Ovary (tissue), 3 donors: ENCODE data around the gene HECA.

Source experiments
- EP300 ChIP-seq: sonication (generic); formaldehyde crosslinking; IDR thresholded peaks from one replicate; pipeline ENCODE4 v1.6.1; 2017; ENCODE audit warnings: antibody characterized with exemption
- POLR2A ChIP-seq: fragments of 450-650 bp; IDR thresholded peaks from one replicate; pipeline ENCODE4 v1.6.1; 2017; ENCODE audit warnings: antibody characterized with exemption, mild to moderate bottlenecking, moderate library complexity
- TF ChIP-seq, protein P1 (sequence below), 3 donors: fragments of 450-650 bp in 2 of 3; fragments of 200-600 bp in 1 of 3; IDR thresholded peaks; one replicate each; pipeline versions ENCODE4 v1.5.1 to v1.8.0; 2016 to 2022; ENCODE audit warnings: antibody characterized with exemption in 3 of 3, mild to moderate bottlenecking in 1 of 3
- donor health status: DM: no; HTN: no; CAD: no.

DNA sequence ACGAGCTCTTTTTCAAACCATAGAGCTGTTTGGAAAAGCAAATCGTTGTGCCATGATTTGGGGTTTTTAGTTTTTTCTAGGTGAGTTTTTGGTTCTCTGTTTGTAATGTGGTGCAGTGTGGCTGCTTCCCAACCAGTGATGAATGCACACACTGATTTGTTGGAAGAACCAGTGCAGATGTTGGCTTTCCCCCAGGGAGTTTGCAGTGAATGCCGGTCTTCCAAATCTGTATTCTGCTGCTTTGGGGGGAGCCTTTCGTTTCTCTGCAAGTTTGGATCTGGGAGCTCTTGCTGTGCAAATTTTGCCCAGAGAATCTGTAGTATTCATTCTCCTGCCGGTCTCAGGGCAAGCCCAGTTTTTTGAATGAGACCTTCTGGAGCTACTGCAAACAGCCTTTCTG lies 14.5 kb downstream of the HECA start:
- TF ChIP-seq, protein P1, sequence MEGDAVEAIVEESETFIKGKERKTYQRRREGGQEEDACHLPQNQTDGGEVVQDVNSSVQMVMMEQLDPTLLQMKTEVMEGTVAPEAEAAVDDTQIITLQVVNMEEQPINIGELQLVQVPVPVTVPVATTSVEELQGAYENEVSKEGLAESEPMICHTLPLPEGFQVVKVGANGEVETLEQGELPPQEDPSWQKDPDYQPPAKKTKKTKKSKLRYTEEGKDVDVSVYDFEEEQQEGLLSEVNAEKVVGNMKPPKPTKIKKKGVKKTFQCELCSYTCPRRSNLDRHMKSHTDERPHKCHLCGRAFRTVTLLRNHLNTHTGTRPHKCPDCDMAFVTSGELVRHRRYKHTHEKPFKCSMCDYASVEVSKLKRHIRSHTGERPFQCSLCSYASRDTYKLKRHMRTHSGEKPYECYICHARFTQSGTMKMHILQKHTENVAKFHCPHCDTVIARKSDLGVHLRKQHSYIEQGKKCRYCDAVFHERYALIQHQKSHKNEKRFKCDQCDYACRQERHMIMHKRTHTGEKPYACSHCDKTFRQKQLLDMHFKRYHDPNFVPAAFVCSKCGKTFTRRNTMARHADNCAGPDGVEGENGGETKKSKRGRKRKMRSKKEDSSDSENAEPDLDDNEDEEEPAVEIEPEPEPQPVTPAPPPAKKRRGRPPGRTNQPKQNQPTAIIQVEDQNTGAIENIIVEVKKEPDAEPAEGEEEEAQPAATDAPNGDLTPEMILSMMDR (IDR thresholded peaks at IDR 0.05) = no peak
- no peak for TF ChIP-seq POLR2A
- TF ChIP-seq EP300 = no peak
